HG03097 (cell line): ENCODE data around the gene CANX.

Experiments used
- ATAC-seq: cut with Tn5 transposase; IDR thresholded peaks from one replicate; pipeline ENCODE4 v1.9.1; 2021; ENCODE audit not compliant: unreplicated experiment, low FRiP score

Gene CANX

GRCh38 chr5:179749857-179750508, 51.2 kb downstream of the CANX start:
- ATAC-seq: no peak

GRCh38 chr5:179753971-179754370, 55.2 kb downstream of the CANX start:
- no peak for ATAC-seq

- no peak for ATAC-seq
These were observed 56.3 kb downstream of the CANX start for GRCh38 chr5:179755022-179755421.

- ATAC-seq: no peak
These were observed 60.2 kb downstream of the CANX start for GRCh38 chr5:179758955-179759354.

DNA sequence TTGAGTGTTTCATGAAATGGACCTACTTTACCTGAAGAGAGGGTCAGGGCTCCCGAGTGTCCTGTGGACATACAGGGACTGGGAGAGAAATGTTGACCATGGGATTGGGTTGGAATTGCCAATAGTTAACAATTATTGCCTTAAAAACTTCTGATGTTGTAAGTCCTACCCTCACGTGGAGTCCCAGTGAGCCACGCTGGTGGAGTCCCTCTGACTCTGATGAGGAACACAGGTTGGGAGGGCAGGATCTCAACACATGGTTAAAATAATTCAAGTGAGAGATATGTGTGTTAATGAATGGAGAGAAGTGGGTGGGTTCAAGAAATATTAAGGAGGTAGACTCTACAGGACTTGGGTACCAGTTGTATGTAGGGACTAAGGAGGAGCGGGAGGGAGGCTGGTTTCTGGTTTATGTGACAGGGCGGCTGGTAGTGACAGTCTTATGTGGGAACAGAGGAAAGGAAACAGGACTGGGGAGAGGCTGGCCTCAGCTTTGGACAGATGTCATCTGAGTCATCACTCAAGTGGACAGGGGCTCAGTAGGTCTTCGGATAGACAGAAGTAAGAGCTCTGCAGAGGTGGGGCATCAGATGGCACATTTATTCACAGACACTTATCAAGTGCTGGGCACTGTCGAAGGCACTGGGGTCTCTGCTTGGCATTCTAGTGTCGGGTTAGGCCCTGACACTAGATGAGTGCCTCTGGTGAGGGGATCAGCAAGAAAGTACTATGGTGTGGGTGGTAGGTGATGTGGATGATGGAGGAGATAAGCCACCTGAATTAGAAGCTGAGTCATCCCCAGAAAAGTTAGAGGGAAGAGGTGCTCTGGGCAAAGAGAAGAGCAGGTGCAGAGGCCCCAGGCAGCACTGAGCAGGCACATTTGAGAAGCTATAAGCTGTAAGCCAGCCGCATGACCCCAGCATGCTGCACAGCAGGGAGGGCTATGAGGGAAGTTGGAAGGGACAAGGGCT, 61.1 kb downstream of the CANX start:
- no peak for ATAC-seq

DNA sequence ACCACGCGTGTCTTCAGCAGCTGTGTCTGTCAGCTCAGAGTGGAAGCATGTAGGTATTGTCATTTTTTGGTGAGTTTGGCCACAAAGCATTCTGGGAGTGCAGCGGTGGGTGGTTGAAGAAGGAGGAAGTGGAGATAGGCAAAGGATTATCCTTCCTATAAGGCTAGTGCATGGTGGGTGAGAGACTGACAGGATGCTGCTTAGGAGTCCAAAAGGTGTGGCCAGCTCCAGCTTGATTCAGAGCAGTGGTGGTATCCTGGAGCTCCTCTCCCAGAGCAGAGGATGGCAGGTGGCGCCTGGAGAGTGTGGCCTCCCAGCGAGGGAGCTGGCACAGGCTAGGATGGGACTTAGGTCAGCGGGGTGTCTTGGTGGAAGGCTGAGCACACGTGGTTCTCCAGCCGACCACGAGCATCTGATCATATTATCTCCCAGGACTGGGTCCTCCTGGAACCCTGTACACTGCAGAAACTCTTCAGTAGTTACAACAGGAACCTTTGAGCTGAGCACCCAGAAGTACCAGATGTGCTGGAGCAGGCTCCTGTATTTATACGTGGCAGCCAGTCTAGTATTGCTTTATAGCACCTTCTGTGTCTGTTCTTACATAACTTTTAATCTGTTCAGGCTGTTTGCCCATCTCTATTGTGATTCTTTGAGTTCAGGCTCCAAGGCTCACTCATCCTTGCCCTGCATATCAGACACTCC, 63.5 kb downstream of the CANX start:
- no peak for ATAC-seq

DNA sequence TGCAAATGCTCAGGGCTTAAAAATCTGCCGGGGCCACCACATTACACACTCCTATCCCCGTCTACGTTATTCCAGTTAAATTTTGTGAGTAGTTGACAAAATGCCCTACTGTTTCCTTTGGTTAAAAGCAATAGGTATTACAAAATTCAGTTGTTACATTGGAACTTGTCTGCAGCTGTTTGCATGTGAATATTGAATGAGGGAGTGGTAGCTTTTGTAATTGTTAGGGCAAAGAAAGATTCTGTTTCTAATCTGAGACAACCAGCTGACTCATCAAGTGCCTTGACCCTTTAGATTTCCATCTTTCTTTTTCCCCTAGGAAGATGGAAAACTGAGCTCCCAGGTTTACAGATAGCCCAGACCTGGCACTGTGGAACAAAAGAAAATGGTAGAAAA, 64.0 kb downstream of the CANX start:
- ATAC-seq: no peak

DNA sequence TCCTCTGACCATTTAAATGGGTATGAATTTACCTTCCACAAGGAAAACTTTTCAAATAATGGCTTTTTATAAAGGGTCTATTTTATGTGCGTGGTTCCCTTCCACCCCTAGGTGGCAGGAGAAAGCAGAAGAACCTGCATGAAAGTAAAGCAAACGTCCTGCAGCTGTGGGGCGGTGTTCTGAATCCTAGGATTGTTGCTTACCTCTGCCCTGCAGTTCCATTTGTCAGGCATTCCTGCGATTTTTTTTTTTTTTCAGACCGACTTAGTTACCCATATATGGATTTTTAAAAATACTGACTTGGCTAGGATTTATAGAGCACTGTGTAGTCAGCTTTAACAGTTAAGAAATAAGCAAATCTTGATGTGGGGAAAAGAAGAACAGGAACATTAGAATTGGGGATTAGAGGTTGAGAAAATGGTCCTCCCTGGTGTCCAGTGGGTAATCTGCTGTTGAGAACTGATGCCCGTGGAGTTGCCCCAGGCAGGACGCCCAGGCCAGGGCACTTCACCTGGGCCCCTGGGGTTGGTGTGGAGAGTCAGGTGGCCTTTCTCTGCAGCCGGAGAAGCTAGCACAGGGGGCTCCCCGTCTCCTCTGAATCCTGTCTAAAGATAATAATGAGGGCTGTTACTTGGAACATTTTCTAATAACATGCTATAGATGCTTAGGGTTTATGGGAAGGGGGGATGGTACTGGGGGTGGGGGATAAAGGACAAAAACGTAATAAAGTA, 64.6 kb downstream of the CANX start:
- no peak for ATAC-seq

GRCh38 chr5:179764056-179764455, 65.3 kb downstream of the CANX start:
- no peak for ATAC-seq

GRCh38 chr5:179765400-179765799, 66.6 kb downstream of the CANX start:
- no peak for ATAC-seq

DNA sequence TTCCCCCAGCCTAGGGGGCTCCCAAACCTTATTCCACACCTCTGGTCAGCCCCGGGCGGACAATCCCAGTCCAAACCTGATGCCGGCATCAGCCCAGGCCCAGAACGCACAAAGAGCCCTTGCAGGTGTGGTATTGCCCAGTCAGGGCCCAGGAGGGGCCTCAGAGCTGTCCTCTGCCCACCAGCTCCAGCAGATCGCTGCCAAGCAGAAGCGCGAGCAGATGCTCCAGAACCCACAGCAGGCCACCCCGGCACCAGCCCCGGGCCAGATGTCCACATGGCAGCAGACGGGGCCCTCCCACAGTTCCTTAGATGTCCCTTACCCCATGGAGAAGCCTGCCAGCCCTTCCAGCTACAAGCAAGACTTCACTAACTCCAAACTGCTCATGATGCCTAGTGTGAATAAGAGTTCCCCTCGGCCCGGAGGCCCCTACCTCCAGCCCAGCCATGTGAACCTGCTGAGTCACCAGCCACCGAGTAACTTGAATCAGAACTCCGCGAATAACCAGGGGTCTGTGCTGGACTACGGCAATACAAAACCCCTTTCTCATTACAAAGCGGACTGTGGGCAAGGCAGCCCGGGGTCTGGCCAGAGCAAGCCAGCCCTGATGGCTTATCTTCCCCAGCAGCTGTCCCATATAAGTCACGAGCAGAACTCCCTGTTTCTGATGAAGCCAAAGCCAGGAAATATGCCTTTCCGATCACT, 67.4 kb downstream of the CANX start:
- ATAC-seq: no peak

- no peak for ATAC-seq
These were observed 68.1 kb downstream of the CANX start for GRCh38 chr5:179766726-179767455.

GRCh38 chr5:179767496-179768100, 68.8 kb downstream of the CANX start:
- no peak for ATAC-seq

GRCh38 chr5:179768326-179769085, 69.7 kb downstream of the CANX start:
- no peak for ATAC-seq

DNA sequence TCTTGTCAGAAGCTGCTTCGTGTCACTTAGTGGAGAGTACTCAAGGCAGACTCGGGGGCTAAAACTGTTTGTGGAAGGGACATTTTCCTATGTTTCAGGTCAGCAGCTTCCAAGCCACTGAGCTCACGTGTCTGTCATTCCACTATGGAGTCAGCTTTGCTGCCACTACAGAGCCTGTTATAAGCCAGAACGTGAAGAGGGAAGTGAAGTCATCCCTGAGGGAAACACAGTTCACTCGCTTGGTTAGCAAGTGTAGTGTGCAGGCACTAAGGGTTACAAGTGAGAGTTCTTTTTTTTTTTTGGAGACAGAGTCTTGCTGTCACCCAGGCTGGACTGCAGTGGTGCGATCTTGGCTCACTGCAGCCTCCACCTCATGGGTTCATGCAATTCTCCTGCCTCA, 70.5 kb downstream of the CANX start:
- no peak for ATAC-seq

GRCh38 chr5:179769796-179770195, 71.0 kb downstream of the CANX start:
- ATAC-seq: no peak

DNA sequence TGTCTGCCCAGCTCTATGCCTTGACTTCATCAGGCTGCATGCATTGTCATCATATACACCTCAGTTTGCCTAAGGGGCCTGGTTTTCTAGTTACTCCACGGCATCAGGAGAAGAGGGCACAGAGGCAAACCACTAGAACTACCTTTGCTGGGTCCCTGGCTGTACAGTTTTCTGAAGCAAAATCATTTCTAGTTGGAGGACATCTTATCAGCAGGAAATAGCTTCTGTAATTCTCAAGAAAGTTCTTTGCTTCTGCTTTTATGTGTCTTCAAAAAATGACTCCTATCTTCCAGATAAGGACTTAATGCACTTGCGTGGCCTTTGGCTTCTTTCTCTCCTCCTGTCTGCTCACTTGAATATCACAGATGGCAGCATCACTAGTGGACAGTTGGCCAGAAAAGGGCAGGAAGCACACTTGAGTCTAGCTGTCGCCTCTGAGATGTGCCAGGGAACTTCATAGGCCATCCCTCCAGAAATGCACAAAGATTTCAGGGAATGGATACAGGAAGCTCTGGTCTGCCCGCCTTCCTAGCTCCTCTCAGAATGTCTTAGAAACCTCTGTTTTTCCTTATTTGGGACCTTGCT, 72.6 kb downstream of the CANX start:
- ATAC-seq: no peak

- no peak for ATAC-seq
These were observed 73.6 kb downstream of the CANX start for GRCh38 chr5:179772351-179772750.
